CD4-positive, alpha-beta T cell treated with Interleukin-2 at 100 ng/mL for 4 hours (primary cell): Measurements from ENCODE around the gene GNRH2.
"Not testable (repeated sequence)": the region's sequence is repeated elsewhere in the genome, so short reads cannot be mapped to it uniquely, and the experiment has no call there.

ENCODE experiments used
- DNase-seq: peaks from one replicate; pipeline ENCODE4 v3.0.0-alpha.2; 2020; ENCODE audit warnings: low spot score

Gene GNRH2

GRCh38 chr20:3043322-3043721, at the start of gene GNRH2:
Gene GNRH2 (plus strand): TSS chr20:3043622. CDS start chr20:3044415, 793 bp downstream.
- no peak for DNase-seq

GRCh38 chr20:2995796-2996195, 47.6 kb upstream of the GNRH2 start:
- DNase-seq = no peak

- DNase-seq = no peak
Measured at GRCh38 chr20:2998728-2999127, 44.7 kb upstream of the GNRH2 start.

GRCh38 chr20:3000852-3001523, 42.4 kb upstream of the GNRH2 start:
- peak; percentile 33 for DNase-seq

GRCh38 chr20:3003416-3003815, 40.0 kb upstream of the GNRH2 start:
- DNase-seq = no peak

GRCh38 chr20:3010985-3011723, 32.3 kb upstream of the GNRH2 start:
- no peak for DNase-seq

GRCh38 chr20:3011752-3012151, 31.7 kb upstream of the GNRH2 start:
- no peak for DNase-seq

GRCh38 chr20:3013771-3014170, 29.7 kb upstream of the GNRH2 start:
- no peak for DNase-seq

GRCh38 chr20:3014179-3014578, 29.2 kb upstream of the GNRH2 start:
- no peak for DNase-seq

- no peak for DNase-seq
Measured at GRCh38 chr20:3014662-3015061, 28.8 kb upstream of the GNRH2 start.

GRCh38 chr20:3015302-3015701, 28.1 kb upstream of the GNRH2 start:
- DNase-seq = not testable (repeated sequence)

GRCh38 chr20:3021327-3021726, 22.1 kb upstream of the GNRH2 start:
- DNase-seq = no peak

- no peak for DNase-seq
Measured at GRCh38 chr20:3021777-3022176, 21.6 kb upstream of the GNRH2 start.

GRCh38 chr20:3022559-3023490, 20.6 kb upstream of the GNRH2 start:
- not testable (repeated sequence) for DNase-seq

GRCh38 chr20:3027987-3028386, 15.4 kb upstream of the GNRH2 start:
- DNase-seq = no peak

GRCh38 chr20:3031524-3032147, 11.8 kb upstream of the GNRH2 start:
- DNase-seq = no peak

GRCh38 chr20:3032624-3033023, 10.8 kb upstream of the GNRH2 start:
- DNase-seq = no peak

- no peak for DNase-seq
Measured at GRCh38 chr20:3037654-3038053, 5.8 kb upstream of the GNRH2 start.

GRCh38 chr20:3038454-3038853, 5.0 kb upstream of the GNRH2 start:
- no peak for DNase-seq

- no peak for DNase-seq
Measured at GRCh38 chr20:3039426-3039825, 4.0 kb upstream of the GNRH2 start.

- DNase-seq = no peak
Measured at GRCh38 chr20:3040086-3040485, 3.3 kb upstream of the GNRH2 start.

GRCh38 chr20:3041854-3042409, 1.5 kb upstream of the GNRH2 start:
- DNase-seq = no peak
